Esophagus muscularis mucosa (tissue), 4 donors: Measurements from ENCODE around the gene ZNF445.
"Not testable (repeated sequence)": the region's sequence is repeated elsewhere in the genome, so short reads cannot be mapped to it uniquely, and the experiment has no call there.

ENCODE experiments used
- EP300 ChIP-seq: sonication (generic); formaldehyde crosslinking; IDR thresholded peaks from one replicate; pipeline ENCODE4 v1.6.1; 2017; ENCODE audit warnings: antibody characterized with exemption
- POLR2A ChIP-seq: fragments of 450-650 bp; IDR thresholded peaks from one replicate; pipeline ENCODE4 v1.6.1; 2017; ENCODE audit warnings: antibody characterized with exemption, moderate library complexity, mild to moderate bottlenecking, low read depth
- POLR2AphosphoS5 ChIP-seq, 2 donors: sonication (generic); formaldehyde crosslinking; IDR thresholded peaks; one replicate each; pipeline ENCODE4 v1.6.1; 2017; ENCODE audit warnings: antibody characterized with exemption in 2 of 2
- TF ChIP-seq, protein P1 (sequence below), 3 experiments: fragments of 200-600 bp in 2 of 3; fragments of 450-650 bp in 1 of 3; sonication (generic) in 2 of 3; IDR thresholded peaks; one replicate each; pipeline ENCODE4 v1.5.1; 2017 to 2019; ENCODE audit warnings: antibody characterized with exemption in 3 of 3, mild to moderate bottlenecking in 2 of 3, moderate library complexity in 1 of 3

DNA sequence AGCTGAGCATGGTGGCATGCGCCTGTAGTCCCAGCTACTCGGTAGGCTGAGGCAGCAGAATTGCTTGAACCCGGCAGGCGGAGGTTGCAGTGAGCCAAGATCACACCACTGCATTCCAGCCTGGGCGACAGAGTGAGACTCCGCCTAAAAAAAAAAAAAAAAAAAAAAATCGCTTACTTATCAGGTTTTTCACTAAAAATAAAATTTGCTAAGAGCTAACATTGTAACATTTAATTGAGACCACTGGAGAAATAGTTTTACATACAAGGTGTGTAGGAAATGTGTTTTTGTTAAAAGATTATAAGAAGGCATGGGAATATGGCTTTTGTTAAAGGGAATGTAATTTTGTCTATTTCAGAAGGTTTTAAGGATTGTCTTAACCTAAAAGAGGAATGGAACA, 12.6 kb downstream of the ZNF445 start:
- TF ChIP-seq, protein P1, sequence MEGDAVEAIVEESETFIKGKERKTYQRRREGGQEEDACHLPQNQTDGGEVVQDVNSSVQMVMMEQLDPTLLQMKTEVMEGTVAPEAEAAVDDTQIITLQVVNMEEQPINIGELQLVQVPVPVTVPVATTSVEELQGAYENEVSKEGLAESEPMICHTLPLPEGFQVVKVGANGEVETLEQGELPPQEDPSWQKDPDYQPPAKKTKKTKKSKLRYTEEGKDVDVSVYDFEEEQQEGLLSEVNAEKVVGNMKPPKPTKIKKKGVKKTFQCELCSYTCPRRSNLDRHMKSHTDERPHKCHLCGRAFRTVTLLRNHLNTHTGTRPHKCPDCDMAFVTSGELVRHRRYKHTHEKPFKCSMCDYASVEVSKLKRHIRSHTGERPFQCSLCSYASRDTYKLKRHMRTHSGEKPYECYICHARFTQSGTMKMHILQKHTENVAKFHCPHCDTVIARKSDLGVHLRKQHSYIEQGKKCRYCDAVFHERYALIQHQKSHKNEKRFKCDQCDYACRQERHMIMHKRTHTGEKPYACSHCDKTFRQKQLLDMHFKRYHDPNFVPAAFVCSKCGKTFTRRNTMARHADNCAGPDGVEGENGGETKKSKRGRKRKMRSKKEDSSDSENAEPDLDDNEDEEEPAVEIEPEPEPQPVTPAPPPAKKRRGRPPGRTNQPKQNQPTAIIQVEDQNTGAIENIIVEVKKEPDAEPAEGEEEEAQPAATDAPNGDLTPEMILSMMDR (IDR thresholded peaks at IDR 0.05): not testable (repeated sequence)
- not testable (repeated sequence) for TF ChIP-seq POLR2AphosphoS5 (IDR thresholded peaks at IDR 0.05); EP300; POLR2A
